ENCODE measurements around the gene DEPDC1B.
"Not testable (repeated sequence)": the region's sequence is repeated elsewhere in the genome, so short reads cannot be mapped to it uniquely, and the experiment has no call there.

Gene DEPDC1B

GRCh38 chr5:60651872-60652620, 47.9 kb downstream of the DEPDC1B start:
- in situ Hi-C loops (cut with MboI; ENCODE audit: low sequenced_read_pairs): loop anchor here (25.0 kb wide), 1 partner anchor 840 kb away; no protein-coding TSS in a partner anchor

GRCh38 chr5:60649288-60649917, 50.6 kb downstream of the DEPDC1B start:
- in situ Hi-C loops (cut with MboI; ENCODE audit: low sequenced_read_pairs): no loop called here

DNA sequence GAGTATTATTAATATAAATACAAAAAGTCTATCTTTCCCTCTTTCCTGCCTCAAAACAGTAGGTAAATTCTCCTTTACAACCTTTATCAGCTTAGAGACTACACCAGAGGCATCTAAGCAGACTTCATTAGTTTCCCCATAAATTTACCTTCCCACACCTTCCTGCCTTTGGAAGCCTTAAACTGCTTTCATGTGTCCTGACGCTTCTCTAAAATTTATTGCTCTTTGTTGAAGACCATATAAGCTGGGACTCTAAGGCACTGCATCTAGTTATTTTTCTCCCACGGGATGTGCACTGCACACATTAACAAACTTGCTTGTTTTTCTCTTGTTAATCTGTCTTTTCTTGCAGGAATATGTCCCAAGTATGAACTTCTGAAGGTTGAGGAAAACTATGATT, 51.8 kb downstream of the DEPDC1B start:
- in situ Hi-C loops (cut with MboI; ENCODE audit: low sequenced_read_pairs): no loop called here

DNA sequence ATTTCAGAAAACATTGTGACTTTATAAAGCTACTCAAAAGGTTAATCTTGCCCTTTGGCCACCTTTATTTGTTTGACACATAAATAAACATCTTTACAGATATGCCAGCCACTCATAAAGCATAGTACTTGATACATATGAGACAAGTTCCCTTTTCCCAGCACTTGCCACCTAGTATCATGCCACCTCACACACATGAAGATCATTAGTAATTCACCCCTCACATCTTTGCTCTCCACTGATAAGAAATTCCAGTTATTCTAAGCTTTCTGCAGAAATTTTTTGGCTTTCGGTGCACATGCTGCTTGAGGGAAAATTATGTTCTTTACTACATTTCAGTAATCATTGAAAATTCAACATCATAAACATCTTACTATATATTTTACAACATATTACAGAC, 59.1 kb downstream of the DEPDC1B start:
- in situ Hi-C loops (cut with MboI; ENCODE audit: low sequenced_read_pairs): no loop called here

- in situ Hi-C loops (cut with MboI; ENCODE audit: low sequenced_read_pairs): no loop called here
Observed at GRCh38 chr5:60639544-60639943, 60.4 kb downstream of the DEPDC1B start.

- in situ Hi-C loops (cut with MboI; ENCODE audit: low sequenced_read_pairs): no loop called here
Observed at GRCh38 chr5:60638300-60638699, 61.7 kb downstream of the DEPDC1B start.

- in situ Hi-C loops (cut with MboI; ENCODE audit: low sequenced_read_pairs): no loop called here
Observed at GRCh38 chr5:60636644-60637043, 63.3 kb downstream of the DEPDC1B start.

- in situ Hi-C loops (cut with MboI; ENCODE audit: low sequenced_read_pairs): no loop called here
Observed at GRCh38 chr5:60636001-60636400, 64.0 kb downstream of the DEPDC1B start.

DNA sequence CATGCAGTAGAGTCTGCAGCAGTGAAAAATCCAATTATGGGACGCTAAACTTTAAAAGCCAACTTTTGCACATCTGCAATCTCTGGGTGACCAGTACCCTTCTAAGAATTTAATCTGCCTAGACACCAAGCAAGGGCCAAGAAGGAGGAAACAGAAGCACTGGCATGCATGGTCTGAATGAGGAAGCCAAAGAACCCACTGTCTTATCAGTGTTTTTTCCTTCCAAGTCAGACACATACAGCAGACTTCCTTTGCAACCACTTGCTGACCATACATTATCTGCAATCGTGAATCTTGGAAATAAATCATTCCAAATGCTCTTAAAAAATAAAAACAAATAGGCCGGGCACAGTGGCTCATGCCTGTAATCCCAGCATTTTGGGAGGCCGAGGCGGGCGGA, 65.9 kb downstream of the DEPDC1B start:
- in situ Hi-C loops (cut with MboI; ENCODE audit: low sequenced_read_pairs): no loop called here

DNA sequence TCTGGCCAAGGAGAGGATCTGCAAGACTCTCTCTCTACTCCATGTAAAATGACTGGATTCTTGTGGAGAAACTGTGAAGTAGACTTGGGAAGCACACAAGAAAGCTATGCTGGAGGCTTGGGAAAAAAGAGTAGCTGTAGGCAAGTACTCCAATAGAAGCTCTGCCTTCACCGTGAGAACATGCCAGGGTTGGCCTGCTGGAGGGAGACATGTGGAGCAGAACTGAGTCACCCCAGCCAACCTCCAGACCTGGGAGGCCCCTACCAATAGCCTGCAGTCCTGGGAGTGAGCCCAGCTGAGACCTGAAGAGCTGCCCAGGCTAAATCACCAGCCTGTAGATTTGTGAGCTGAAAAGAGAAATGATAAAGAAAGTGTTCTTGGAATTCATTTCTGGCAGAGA, 66.6 kb downstream of the DEPDC1B start:
- in situ Hi-C loops (cut with MboI; ENCODE audit: low sequenced_read_pairs): no loop called here

GRCh38 chr5:60632153-60632552, 67.8 kb downstream of the DEPDC1B start:
- in situ Hi-C loops (cut with MboI; ENCODE audit: low sequenced_read_pairs): no loop called here

GRCh38 chr5:60630836-60631235, 69.1 kb downstream of the DEPDC1B start:
- in situ Hi-C loops (cut with MboI; ENCODE audit: low sequenced_read_pairs): no loop called here

GRCh38 chr5:60630179-60630578, 69.8 kb downstream of the DEPDC1B start:
- in situ Hi-C loops (cut with MboI; ENCODE audit: low sequenced_read_pairs): no loop called here

GRCh38 chr5:60624875-60625274, 75.1 kb downstream of the DEPDC1B start:
- in situ Hi-C loops (cut with MboI; ENCODE audit: low sequenced_read_pairs): not testable (repeated sequence)

DNA sequence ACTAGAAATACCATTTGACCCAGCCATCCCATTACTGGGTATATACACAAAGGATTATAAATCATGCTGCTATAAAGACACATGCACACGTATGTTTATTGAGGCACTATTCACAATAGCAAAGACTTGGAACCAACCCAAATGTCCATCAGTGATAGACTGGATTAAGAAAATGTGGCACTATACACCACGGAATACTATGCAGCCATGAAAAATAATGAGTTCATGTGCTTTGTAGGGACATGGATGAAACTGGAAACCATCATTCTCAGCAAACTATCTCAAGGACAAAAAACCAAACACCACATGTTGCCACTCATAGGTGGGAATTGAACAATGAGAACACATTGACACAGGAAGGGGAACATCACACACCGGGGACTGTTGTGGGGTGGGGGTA, 79.2 kb downstream of the DEPDC1B start:
- in situ Hi-C loops (cut with MboI; ENCODE audit: low sequenced_read_pairs): not testable (repeated sequence)

GRCh38 chr5:60613826-60614225, 86.1 kb downstream of the DEPDC1B start:
- in situ Hi-C loops (cut with MboI; ENCODE audit: low sequenced_read_pairs): no loop called here

DNA sequence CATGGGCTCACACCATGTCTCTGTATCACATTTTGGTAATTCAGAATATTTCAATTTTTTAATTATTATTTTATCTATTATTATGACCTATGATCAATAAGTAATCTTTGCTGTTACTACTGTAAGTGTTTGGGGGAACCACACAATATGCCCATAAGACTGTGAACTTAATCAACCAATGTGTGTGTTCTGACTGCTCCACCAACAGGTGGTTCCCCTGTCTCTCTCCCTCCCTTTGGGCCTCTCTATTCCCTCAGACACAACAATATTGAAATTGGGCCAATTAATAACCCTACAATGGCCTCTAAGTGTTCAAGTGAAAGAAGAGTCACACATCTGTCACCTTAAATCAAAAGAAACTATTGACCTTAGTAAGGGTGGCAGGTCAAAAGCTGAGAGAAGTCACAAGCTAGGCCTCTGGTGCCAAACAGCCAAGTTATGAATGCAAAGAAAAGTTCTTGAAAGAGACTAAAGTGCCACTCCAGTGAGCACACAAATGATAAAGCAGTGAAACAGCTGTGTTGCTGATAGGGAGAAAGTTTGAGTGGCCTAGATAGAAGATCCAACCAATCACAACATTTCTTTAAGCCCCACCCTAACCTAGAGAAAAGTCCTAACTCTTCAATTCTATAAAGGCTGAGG, 88.7 kb downstream of the DEPDC1B start:
- in situ Hi-C loops (cut with MboI; ENCODE audit: low sequenced_read_pairs): no loop called here

DNA sequence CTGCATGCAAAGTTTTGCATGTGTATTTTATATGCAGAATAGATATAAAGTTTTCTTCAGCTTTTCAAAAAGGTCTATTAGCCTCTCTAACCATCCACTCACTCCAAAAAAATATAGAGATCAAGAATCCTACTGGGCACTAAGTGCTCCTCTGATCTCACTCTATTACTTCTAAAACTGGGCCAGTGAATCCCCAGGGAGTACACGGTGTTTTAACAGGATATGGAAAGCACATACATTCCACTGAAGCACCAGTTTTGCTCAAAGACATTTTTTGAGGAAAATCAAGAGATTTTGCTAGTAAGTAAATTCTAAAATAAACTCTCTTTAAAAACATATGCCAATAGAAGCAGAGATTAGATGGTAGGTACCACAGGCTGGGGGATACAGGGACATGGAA, 95.2 kb downstream of the DEPDC1B start:
- in situ Hi-C loops (cut with MboI; ENCODE audit: low sequenced_read_pairs): no loop called here

GRCh38 chr5:60598424-60598823, 101.5 kb downstream of the DEPDC1B start:
- in situ Hi-C loops (cut with MboI; ENCODE audit: low sequenced_read_pairs): no loop called here

DNA sequence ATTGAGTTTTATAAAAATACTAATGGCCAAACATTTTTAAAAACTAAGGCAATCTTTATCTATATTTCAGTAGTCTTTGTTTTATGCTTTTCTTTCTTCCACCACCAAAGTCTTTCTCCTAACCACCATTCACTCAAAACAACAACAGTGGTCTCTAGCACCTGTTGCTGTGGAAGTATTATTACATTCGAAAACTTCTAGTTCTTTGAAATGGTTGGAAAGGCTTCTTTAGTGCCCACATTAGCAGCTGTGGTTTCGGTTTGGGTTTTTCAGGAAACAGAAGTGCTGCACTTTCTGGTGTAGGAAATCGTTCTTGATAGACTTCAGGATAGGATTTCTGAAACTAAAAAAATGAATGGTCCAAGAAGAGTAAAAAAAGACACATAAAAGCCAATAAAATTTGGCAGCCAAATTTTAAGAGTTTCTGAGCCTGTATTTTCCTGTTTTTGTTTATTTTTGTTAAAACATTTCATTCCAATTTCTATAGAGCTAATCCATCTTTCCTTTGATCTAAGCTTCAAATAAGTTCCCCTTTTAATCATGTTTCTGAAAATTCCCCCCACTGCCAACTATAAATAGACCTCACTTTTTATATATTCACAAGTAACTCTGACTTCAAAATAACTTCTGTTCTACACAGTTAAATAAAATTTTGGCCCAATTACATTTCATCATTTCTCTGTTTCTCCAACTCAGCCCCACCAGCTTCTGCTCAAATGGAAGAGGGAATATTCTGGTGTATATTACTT, 102.2 kb downstream of the DEPDC1B start:
- in situ Hi-C loops (cut with MboI; ENCODE audit: low sequenced_read_pairs): no loop called here

GRCh38 chr5:60594715-60595477, 105.1 kb downstream of the DEPDC1B start:
- in situ Hi-C loops (cut with MboI; ENCODE audit: low sequenced_read_pairs): no loop called here
